ENCODE results near the gene LPCAT3.
A peak's percentile ranks its signal among the peaks of the same experiment; 100 is the strongest.

Gene LPCAT3

GRCh38 chr12:6959805-6960592, 58.3 kb downstream of the LPCAT3 start:
- Histone ChIP-seq H2BK15ac (ENCODE audit: low read length) (peak overlapping the region; percentile 56), H2BK120ac (ENCODE audit: low read depth, low read length) (peak overlapping the region; percentile 30), H3K4ac (ENCODE audit: low read length) (no peak overlapping the region), H2AFZ (ENCODE audit: low read length) (peak overlapping the region; percentile 91), H3K79me1 (ENCODE audit: low read depth, low read length) (no peaks in the 10 kb centered on the region), H3K27me3 (ENCODE audit: control insufficient read depth in 3 of 3, insufficient read depth in 3 of 3, low read depth in 1 of 3, low read length in 3 of 3) (no peaks in the 10 kb centered on the region), H3K4me2 (ENCODE audit: insufficient read depth, low read length, poor library complexity, severe bottlenecking) (no peak overlapping the region), H3K4me1 (ENCODE audit: control insufficient read depth in 2 of 2, insufficient read depth in 1 of 2, low read depth in 1 of 2, low read length in 2 of 2) (peaks cover 15 to 23% of the 10 kb centered on the region in 2 donors), H2BK5ac (ENCODE audit: low read length) (no peak overlapping the region), H3K36me3 (replicated peaks in 1 of 2; ENCODE audit: control insufficient read depth in 2 of 2, insufficient read depth in 2 of 2, low read length in 2 of 2) (peaks cover 0 to 11% of the 10 kb centered on the region in 2 donors), H3K27ac (replicated peaks; ENCODE audit: low read length) (no peak overlapping the region), H3K4me3 (ENCODE audit: low read length in 2 of 2) (no peak overlapping the region), H3K14ac (ENCODE audit: low read length) (peak overlapping the region; percentile 22), H3K18ac (ENCODE audit: low read length) (peak overlapping the region; percentile 59), H4K91ac (ENCODE audit: low read depth, low read length, poor library complexity) (peak overlapping the region; percentile 35), H3K9me3 (replicated peaks in 1 of 2; ENCODE audit: control insufficient read depth in 2 of 2, insufficient read depth in 1 of 2, low read depth in 1 of 2, low read length in 2 of 2) (no peaks in the 10 kb centered on the region), H4K8ac (ENCODE audit: low read depth, low read length) (peak overlapping the region; percentile 23), H2AK5ac (ENCODE audit: low read depth, low read length) (peak overlapping the region; percentile 65), H2BK12ac (ENCODE audit: low read length) (peak overlapping the region; percentile 81), H3K23ac (ENCODE audit: low read depth, low read length, poor library complexity) (peak overlapping the region; percentile 27), H3K9ac (ENCODE audit: low read depth, low read length, poor library complexity) (peak overlapping the region; percentile 65)
- WGBS, 2 donors (ENCODE audit: extremely low coverage in 2 of 2, insufficient read length in 2 of 2, insufficient replicate concordance in 1 of 2): no CpG with 5 or more reads among the region's 26 CpGs
- DNase-seq (ENCODE audit: low spot score): no peak

DNA sequence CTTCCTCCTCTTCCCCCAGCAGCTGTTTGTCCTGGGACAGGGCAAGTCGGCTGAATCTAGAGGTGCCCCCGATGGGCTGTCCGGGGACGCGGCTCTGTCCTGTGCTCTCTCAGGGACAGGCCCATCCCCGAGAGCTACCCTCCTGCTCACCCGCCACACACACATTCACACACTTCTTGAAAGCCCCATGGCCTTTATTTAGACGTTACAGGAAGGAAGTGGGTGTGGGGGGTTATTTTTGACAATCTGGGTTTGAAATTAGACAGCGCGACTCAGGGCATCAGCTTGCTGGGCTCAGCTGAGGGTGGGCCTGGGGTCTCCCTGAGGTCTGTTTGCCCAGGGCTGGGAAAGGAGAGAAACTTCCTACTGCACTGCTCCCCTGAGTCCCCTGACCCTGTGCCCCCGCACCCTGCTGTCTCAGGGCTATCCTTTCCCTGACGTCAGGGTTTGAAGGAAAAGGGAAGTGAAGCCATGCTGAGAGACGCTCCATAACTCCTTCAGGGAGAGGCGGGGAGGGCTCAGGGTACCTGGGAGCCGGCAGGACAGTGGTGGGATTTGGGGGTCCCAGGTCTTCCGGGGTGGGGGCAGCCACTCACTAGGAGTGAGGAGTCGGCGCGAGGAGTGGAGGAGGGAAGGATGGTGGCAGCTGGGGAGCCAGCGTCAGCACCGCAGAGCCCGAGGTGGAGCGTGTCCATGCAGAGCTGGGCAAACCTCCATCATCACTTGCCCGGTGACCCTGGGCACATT, 59.0 kb downstream of the LPCAT3 start:
- no peak for DNase-seq (ENCODE audit: low spot score)
- H2BK15ac ChIP-seq (ENCODE audit: low read length): peak overlapping the region; percentile 56

DNA sequence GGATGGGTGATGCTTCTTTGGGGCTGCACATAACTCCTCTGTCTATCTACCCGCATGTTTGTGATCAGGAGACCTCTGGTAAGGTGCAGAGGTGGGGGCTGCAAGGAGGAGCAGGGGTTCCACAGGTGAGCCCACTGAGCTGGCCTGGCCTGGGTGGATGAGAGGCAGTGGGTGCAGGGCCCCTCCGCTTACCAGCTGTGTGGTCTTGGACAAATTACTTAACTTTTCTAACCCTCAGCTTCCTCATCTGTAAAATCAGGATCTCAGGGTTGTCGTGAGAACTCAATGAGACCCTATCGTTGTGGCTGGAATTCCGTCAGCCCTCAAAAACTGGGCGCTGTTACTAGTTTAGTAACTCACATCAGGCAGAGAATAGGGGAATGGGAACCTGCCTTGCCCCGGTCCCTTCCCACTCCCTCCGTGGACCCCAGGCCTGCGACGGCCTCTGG, 59.6 kb downstream of the LPCAT3 start:
- no peak overlapping the region for H2AK5ac ChIP-seq (ENCODE audit: low read depth, low read length)

More for the DNA sequence above, 59.0 kb downstream of the LPCAT3 start:
- no peak overlapping the region for H3K27ac ChIP-seq (replicated peaks; ENCODE audit: low read length)
- no peak overlapping the region for H4K91ac ChIP-seq (ENCODE audit: low read depth, low read length, poor library complexity)
- H3K18ac ChIP-seq (ENCODE audit: low read length): peak overlapping the region; percentile 32
- no peak overlapping the region for H3K4me3 ChIP-seq (ENCODE audit: low read length in 2 of 2)
- no peak overlapping the region for H3K9ac ChIP-seq (ENCODE audit: low read depth, low read length, poor library complexity)
- H3K4me2 ChIP-seq (ENCODE audit: insufficient read depth, low read length, poor library complexity, severe bottlenecking): no peak overlapping the region
- peak overlapping the region; percentile 81 for H2BK12ac ChIP-seq (ENCODE audit: low read length)
- no peaks in the 10 kb centered on the region for H3K9me3 ChIP-seq (replicated peaks in 1 of 2; ENCODE audit: control insufficient read depth in 2 of 2, insufficient read depth in 1 of 2, low read depth in 1 of 2, low read length in 2 of 2)
- no peak overlapping the region for H2BK5ac ChIP-seq (ENCODE audit: low read length)
- H2AFZ ChIP-seq (ENCODE audit: low read length): peak overlapping the region; percentile 91
- peak overlapping the region; percentile 22 for H3K14ac ChIP-seq (ENCODE audit: low read length)
- H3K36me3 ChIP-seq (replicated peaks in 1 of 2; ENCODE audit: control insufficient read depth in 2 of 2, insufficient read depth in 2 of 2, low read length in 2 of 2): peaks cover 0 to 3% of the 10 kb centered on the region in 2 donors
- H3K4ac ChIP-seq (ENCODE audit: low read length): no peak overlapping the region
- H3K79me1 ChIP-seq (ENCODE audit: low read depth, low read length): no peaks in the 10 kb centered on the region
- H3K27me3 ChIP-seq (ENCODE audit: control insufficient read depth in 3 of 3, insufficient read depth in 3 of 3, low read depth in 1 of 3, low read length in 3 of 3): no peaks in the 10 kb centered on the region
- H4K8ac ChIP-seq (ENCODE audit: low read depth, low read length): no peak overlapping the region
- no CpG with 5 or more reads among the region's 24 CpGs for WGBS, 2 donors (ENCODE audit: extremely low coverage in 2 of 2, insufficient read length in 2 of 2, insufficient replicate concordance in 1 of 2)
- peaks cover 15 to 22% of the 10 kb centered on the region in 2 donors for H3K4me1 ChIP-seq (ENCODE audit: control insufficient read depth in 2 of 2, insufficient read depth in 1 of 2, low read depth in 1 of 2, low read length in 2 of 2)
- peak overlapping the region; percentile 65 for H2AK5ac ChIP-seq (ENCODE audit: low read depth, low read length)
- no peak overlapping the region for H2BK120ac ChIP-seq (ENCODE audit: low read depth, low read length)
- peak overlapping the region; percentile 27 for H3K23ac ChIP-seq (ENCODE audit: low read depth, low read length, poor library complexity)

More for the DNA sequence above, 59.6 kb downstream of the LPCAT3 start:
- Histone ChIP-seq H3K9me3 (replicated peaks in 1 of 2; ENCODE audit: control insufficient read depth in 2 of 2, insufficient read depth in 1 of 2, low read depth in 1 of 2, low read length in 2 of 2) (no peaks in the 10 kb centered on the region), H2BK120ac (ENCODE audit: low read depth, low read length) (no peak overlapping the region), H2BK5ac (ENCODE audit: low read length) (no peak overlapping the region), H3K4me2 (ENCODE audit: insufficient read depth, low read length, poor library complexity, severe bottlenecking) (no peak overlapping the region), H3K79me1 (ENCODE audit: low read depth, low read length) (no peaks in the 10 kb centered on the region), H3K4ac (ENCODE audit: low read length) (no peak overlapping the region), H3K14ac (ENCODE audit: low read length) (no peak overlapping the region), H4K8ac (ENCODE audit: low read depth, low read length) (no peak overlapping the region), H4K91ac (ENCODE audit: low read depth, low read length, poor library complexity) (no peak overlapping the region), H3K23ac (ENCODE audit: low read depth, low read length, poor library complexity) (peak overlapping the region; percentile 23), H3K4me1 (ENCODE audit: control insufficient read depth in 2 of 2, insufficient read depth in 1 of 2, low read depth in 1 of 2, low read length in 2 of 2) (peaks cover 15 to 25% of the 10 kb centered on the region in 2 donors), H3K36me3 (replicated peaks in 1 of 2; ENCODE audit: control insufficient read depth in 2 of 2, insufficient read depth in 2 of 2, low read length in 2 of 2) (no peaks in the 10 kb centered on the region), H3K4me3 (ENCODE audit: low read length in 2 of 2) (no peak overlapping the region), H3K18ac (ENCODE audit: low read length) (peak overlapping the region; percentile 18), H3K27me3 (ENCODE audit: control insufficient read depth in 3 of 3, insufficient read depth in 3 of 3, low read depth in 1 of 3, low read length in 3 of 3) (no peaks in the 10 kb centered on the region), H2BK12ac (ENCODE audit: low read length) (no peak overlapping the region), H2BK15ac (ENCODE audit: low read length) (no peak overlapping the region), H3K27ac (replicated peaks; ENCODE audit: low read length) (no peak overlapping the region), H3K9ac (ENCODE audit: low read depth, low read length, poor library complexity) (no peak overlapping the region), H2AFZ (ENCODE audit: low read length) (peak overlapping the region; percentile 91)
- WGBS, 2 donors (ENCODE audit: extremely low coverage in 2 of 2, insufficient read length in 2 of 2, insufficient replicate concordance in 1 of 2): no CpG with 5 or more reads among the region's 10 CpGs
- DNase-seq (ENCODE audit: low spot score): no peak
